ENCODE results near the gene MFSD2B.

The MFSD2B gene

GRCh38 chr2:24065341-24065740 is 55.5 kb downstream of the MFSD2B start:
- no peak for DNase-seq (ENCODE audit: low spot score)
- in situ Hi-C loops (cut with MboI; ENCODE audit: low sequenced_read_pairs, unreplicated experiment) = loop anchor here (10.0 kb wide), 1 partner anchor 241 kb away; no protein-coding TSS in a partner anchor
- TF ChIP-seq CTCF (IDR thresholded peaks at IDR 0.05; ENCODE audit: borderline replicate concordance, control extremely low read depth, extremely low read depth, insufficient read depth, missing control alignments) = no peak

- no peak for TF ChIP-seq CTCF (IDR thresholded peaks at IDR 0.05; ENCODE audit: borderline replicate concordance, control extremely low read depth, extremely low read depth, insufficient read depth, missing control alignments)
- DNase-seq (ENCODE audit: low spot score) = no peak
- in situ Hi-C loops (cut with MboI; ENCODE audit: low sequenced_read_pairs, unreplicated experiment) = no loop called here
These were observed 62.4 kb downstream of the MFSD2B start for GRCh38 chr2:24072259-24072658.

GRCh38 chr2:24073816-24074215 is 63.9 kb downstream of the MFSD2B start:
- in situ Hi-C loops (cut with MboI; ENCODE audit: low sequenced_read_pairs, unreplicated experiment) = no loop called here
- TF ChIP-seq CTCF (IDR thresholded peaks at IDR 0.05; ENCODE audit: borderline replicate concordance, control extremely low read depth, extremely low read depth, insufficient read depth, missing control alignments) = no peak
- no peak for DNase-seq (ENCODE audit: low spot score)

GRCh38 chr2:24075259-24075658 is 65.4 kb downstream of the MFSD2B start:
- DNase-seq (ENCODE audit: low spot score) = no peak
- in situ Hi-C loops (cut with MboI; ENCODE audit: low sequenced_read_pairs, unreplicated experiment) = no loop called here
- TF ChIP-seq CTCF (IDR thresholded peaks at IDR 0.05; ENCODE audit: borderline replicate concordance, control extremely low read depth, extremely low read depth, insufficient read depth, missing control alignments) = no peak
